Endothelial cell of umbilical vein (primary cell): ENCODE measurements around the gene PTPRT. TPM values are rescaled to one million over a fixed set of nuclear protein-coding genes. Genes with fewer than 3 reads are reported as not detected.

ENCODE experiments used
- BruUV-seq: library from RNA; stranded (reverse); fragments of 400-500 nt; replicated peaks from 2 replicates; lab custom pipeline; 2021; lab: Mats Ljungman, UMichigan
- CTCF ChIA-PET: fragments of 300-600, 350-600 bp; sonication (Branson Sonifier 250); formaldehyde crosslinking; loops from one replicate; lab custom pipeline; 2021; ENCODE audit warnings: antibody characterized with exemption, inconsistent platforms; lab: Charles Lee
- POLR2A ChIA-PET: fragments of 300-600, 350-600 bp; sonication (Branson Sonifier 250); formaldehyde crosslinking; loops from one replicate; lab custom pipeline; 2021; ENCODE audit warnings: antibody characterized with exemption, inconsistent platforms; lab: Charles Lee
- DNase-seq: peaks from one replicate; pipeline ENCODE4 v3.0.0-alpha.2; 2011; ENCODE audit warnings: low read depth, low spot score
- FAIRE-seq: peaks from 2 replicates; lab custom pipeline; 2011; peaks lifted over from hg19 to GRCh38; lab: Jason Lieb, UNC
- H2AFZ ChIP-seq: 2 replicates; pipeline ENCODE4 v1.6.0; 2012; ENCODE audit warnings: low read depth, low read length, control low read depth, inconsistent platforms
- H3K27ac ChIP-seq: 2 replicates; pipeline ENCODE4 v1.5.1; 2011; ENCODE audit warnings: low read depth, mild to moderate bottlenecking, control low read depth, low read length, moderate library complexity; ENCODE audit not compliant: insufficient read depth
- H3K27me3 ChIP-seq, 2 experiments: 2 replicates each; pipeline versions ENCODE4 v1.6.0 to v1.6.1; 2011; ENCODE audit warnings: low read length in 2 of 2, mixed read lengths in 1 of 2; ENCODE audit not compliant: control insufficient read depth in 2 of 2, insufficient read depth in 2 of 2
- H3K36me3 ChIP-seq, 2 experiments: 2 replicates in 1 of 2; 3 replicates in 1 of 2; pipeline ENCODE4 v1.5.1; 2011; ENCODE audit warnings: low read length in 2 of 2, mild to moderate bottlenecking in 1 of 2, moderate library complexity in 1 of 2; ENCODE audit not compliant: control insufficient read depth in 2 of 2, insufficient read depth in 2 of 2; ENCODE audit errors: extremely low read depth in 1 of 2
- H3K4me1 ChIP-seq: 3 replicates; pipeline ENCODE4 v1.5.1; 2011; ENCODE audit warnings: mild to moderate bottlenecking, low read length; ENCODE audit not compliant: control insufficient read depth, insufficient read depth; ENCODE audit errors: extremely low read depth
- H3K4me2 ChIP-seq: 2 replicates; pipeline ENCODE4 v1.6.1; 2011; ENCODE audit warnings: low read length, control low read depth, mixed read lengths; ENCODE audit not compliant: insufficient read depth
- H3K4me3 ChIP-seq, 3 experiments: fragments of 200-600 bp in 1 of 3; sonication (generic), shearing (Covaris generic) in 1 of 3; replicated peaks in 1 of 3; 2 replicates each; pipeline ENCODE4 v1.5.1; 2011 to 2016; ENCODE audit warnings: control low read depth in 3 of 3, low read length in 3 of 3, mild to moderate bottlenecking in 2 of 3, inconsistent platforms in 1 of 3, low read depth in 1 of 3, moderate library complexity in 1 of 3; ENCODE audit not compliant: insufficient read depth in 1 of 3
- H3K79me2 ChIP-seq: 2 replicates; pipeline ENCODE4 v1.6.0; 2012; ENCODE audit warnings: low read length, inconsistent platforms; ENCODE audit not compliant: control insufficient read depth, insufficient read depth
- H3K9ac ChIP-seq: replicated peaks from 2 replicates; pipeline ENCODE3; 2011; ENCODE audit warnings: low read length, control low read depth; ENCODE audit not compliant: insufficient read depth; ENCODE audit errors: extremely low read depth
- H3K9me1 ChIP-seq: replicated peaks from 3 replicates; pipeline ENCODE4 v1.6.0; 2011; ENCODE audit warnings: mild to moderate bottlenecking, low read length; ENCODE audit not compliant: control insufficient read depth, insufficient read depth; ENCODE audit errors: extremely low read depth
- H3K9me3 ChIP-seq: replicated peaks from 2 replicates; pipeline ENCODE4 v1.5.1; 2012; ENCODE audit warnings: low read length, inconsistent platforms; ENCODE audit not compliant: control insufficient read depth, insufficient read depth
- H4K20me1 ChIP-seq: replicated peaks from 2 replicates; pipeline ENCODE3; 2011; ENCODE audit warnings: mild to moderate bottlenecking, low read length; ENCODE audit not compliant: control insufficient read depth, insufficient read depth; ENCODE audit errors: extremely low read depth
- CTCF ChIP-seq, 2 donors: IDR thresholded peaks; 1 replicate in 1 of 2; 2 replicates in 1 of 2; pipeline ENCODE4 v1.5.1; 2011; ENCODE audit warnings: low read length in 2 of 2, mild to moderate bottlenecking in 2 of 2, moderate library complexity in 2 of 2, control low read depth in 1 of 2, inconsistent platforms in 1 of 2, low read depth in 1 of 2; ENCODE audit not compliant: insufficient read depth in 1 of 2; ENCODE audit errors: extremely low read depth in 1 of 2
- EZH2 ChIP-seq: IDR thresholded peaks from 2 replicates; pipeline ENCODE4 v1.6.1; 2012; ENCODE audit warnings: borderline replicate concordance, low read depth, mild to moderate bottlenecking, moderate library complexity, low read length, inconsistent platforms; ENCODE audit not compliant: severe bottlenecking
- FOS ChIP-seq: IDR thresholded peaks from 2 replicates; pipeline ENCODE4 v1.6.1; 2011; ENCODE audit warnings: mild to moderate bottlenecking, low read length, moderate library complexity, borderline replicate concordance; ENCODE audit not compliant: insufficient read depth
- GATA2 ChIP-seq: IDR thresholded peaks from 2 replicates; pipeline ENCODE4 v1.7.0; 2011; ENCODE audit warnings: low read depth, mild to moderate bottlenecking, moderate library complexity, mixed read lengths, low read length; ENCODE audit not compliant: insufficient read length, insufficient read depth
- JUN ChIP-seq: IDR thresholded peaks from 2 replicates; pipeline ENCODE4 v1.6.1; 2011; ENCODE audit warnings: borderline replicate concordance, low read depth; ENCODE audit not compliant: insufficient read length, insufficient read depth
- MYC ChIP-seq: IDR thresholded peaks from one replicate; pipeline ENCODE4 v1.6.1; 2011; ENCODE audit warnings: mild to moderate bottlenecking, low read depth, low read length
- POLR2A ChIP-seq: IDR thresholded peaks from 2 replicates; pipeline ENCODE4 v1.6.1; 2012; ENCODE audit warnings: low read depth, mild to moderate bottlenecking, control low read depth, low read length
- POLR2AphosphoS5 ChIP-seq: IDR thresholded peaks from 2 replicates; pipeline ENCODE4 v1.6.1; 2012; ENCODE audit warnings: low read depth, mild to moderate bottlenecking, control low read depth, low read length, moderate library complexity; ENCODE audit not compliant: insufficient read depth
- dilution Hi-C: fragments of 300-500 bp; cut with MboI; formaldehyde crosslinking; loops from one replicate; pipeline ENCODE4 v1.15.0; 2019; ENCODE audit warnings: low sequenced_read_pairs; ENCODE audit not compliant: extremely low pct_ligation_motif_present
- intact Hi-C: fragments of 100-400 bp; cut with micrococcal nuclease; formaldehyde crosslinking; loops from one replicate; pipeline ENCODE4 v1.10.0; 2022
- polyA plus RNA-seq, 4 experiments: library from polyadenylated mRNA; depleted of rRNA in 3 of 4; stranded (reverse) in 3 of 4; unstranded in 1 of 4; fragments of >200 nt; gene quantifications; 2 replicates each; pipeline versions ENCODE4 v1.2.1 to v1.2.3, GENCODE V29; 2011 to 2012; ENCODE audit warnings: missing spikeins in 1 of 4
- total RNA-seq: library from RNA; stranded (reverse); gene quantifications from 2 replicates; pipeline ENCODE4 v1.2.3, GENCODE V29; 2021
- TF ChIP-seq, protein P1 (sequence below): IDR thresholded peaks from 2 replicates; pipeline ENCODE4 v1.6.1; 2011; ENCODE audit not compliant: insufficient read depth, insufficient read length

The PTPRT gene
- total and polyA plus RNA-seq, 2 donors (not counting 3 experiments of a cell fraction or from before 2014, with no cell fraction given), result not detected

DNA sequence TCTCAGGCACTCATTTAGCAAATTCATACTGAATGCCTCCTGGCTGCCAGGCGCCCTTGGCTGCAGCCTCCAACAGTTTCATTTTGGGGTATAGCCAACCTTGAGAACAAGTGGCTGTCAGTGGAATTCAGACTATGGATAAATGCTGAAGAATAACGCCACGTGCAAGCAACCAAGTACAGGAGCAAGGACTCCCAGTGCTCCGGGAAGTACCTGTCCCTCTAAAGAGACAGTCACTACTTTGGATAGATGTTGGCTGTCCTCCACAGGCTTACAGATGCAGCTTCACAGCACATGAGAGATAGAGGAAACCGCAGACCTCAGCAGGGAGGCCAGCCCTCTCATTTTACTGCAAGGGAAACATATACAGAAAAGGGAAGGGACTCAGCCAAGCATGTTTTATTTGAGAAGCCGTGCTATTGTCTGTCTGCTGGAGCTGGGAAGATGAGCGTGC is 658.2 kb downstream of the PTPRT start:
- Histone ChIP-seq H3K36me3 (no peaks in the 10 kb centered on the region), H4K20me1 (no peaks in the 10 kb centered on the region), H3K27ac (no peak overlapping the region), H3K27me3 (no peaks in the 10 kb centered on the region), H3K79me2 (no peaks in the 10 kb centered on the region), H3K9me3 (peaks cover 2% of the 10 kb centered on the region), H3K4me3 (no peak overlapping the region), H2AFZ (no peak overlapping the region), H3K9me1 (no peaks in the 10 kb centered on the region), H3K4me2 (no peak overlapping the region), H3K9ac (no peak overlapping the region), H3K4me1 (no peaks in the 10 kb centered on the region)
- no peak for FAIRE-seq
- POLR2A ChIA-PET, result no interaction called here
- dilution Hi-C loops, result no loop called here
- intact Hi-C loops, result no loop called here
- DNase-seq, result no peak
- CTCF ChIA-PET, result no interaction called here
- TF ChIP-seq POLR2AphosphoS5, result no peak
- TF ChIP-seq MYC, result no peak
- TF ChIP-seq CTCF (IDR thresholded peaks at IDR 0.05; ENCODE audit: extremely low read depth in 1 of 2, insufficient read depth in 1 of 2, low read depth in 1 of 2, low read length in 2 of 2), result no peak
- no peak for TF ChIP-seq JUN
- no peak for TF ChIP-seq GATA2
- TF ChIP-seq POLR2A, result no peak
- TF ChIP-seq, protein P1, sequence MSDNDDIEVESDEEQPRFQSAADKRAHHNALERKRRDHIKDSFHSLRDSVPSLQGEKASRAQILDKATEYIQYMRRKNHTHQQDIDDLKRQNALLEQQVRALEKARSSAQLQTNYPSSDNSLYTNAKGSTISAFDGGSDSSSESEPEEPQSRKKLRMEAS, result no peak
- no peak for TF ChIP-seq EZH2
- TF ChIP-seq FOS, result no peak
- BruUV-seq, result no TSS peak
